ENCODE results near the gene SMCHD1. TPM values are rescaled to one million over a fixed set of nuclear protein-coding genes. Genes with fewer than 3 reads are reported as not detected.

SMCHD1 gene
- total and polyA plus RNA-seq, 2 donors (not counting 1 experiment from before 2014, with no cell fraction given), result 54.2 to 380 TPM

- H2AFZ ChIP-seq (ENCODE audit: insufficient read depth, low read depth, low read length, poor library complexity, severe bottlenecking), result no peak overlapping the region
- DNase-seq, result no peak
- Mint-ChIP-seq H3K27me3 (no peaks in the 10 kb centered on the region), H3K4me1 (no peaks in the 10 kb centered on the region), H3K27ac (no peak overlapping the region), H3K9me3 (ENCODE audit: insufficient read depth) (peaks cover 19% of the 10 kb centered on the region), H3K4me3 (no peak overlapping the region)
- no peaks in the 10 kb centered on the region for H3K27me3 ChIP-seq (replicated peaks in 1 of 4; ENCODE audit: control extremely low read depth in 1 of 4, control insufficient read depth in 3 of 4, insufficient read depth in 4 of 4, low read length in 3 of 4)
- H3K9me3 ChIP-seq (ENCODE audit: control extremely low read depth in 1 of 3, control insufficient read depth in 2 of 3, insufficient read depth in 1 of 3, low read length in 2 of 3), result peaks cover 1 to 13% (median 6%) of the 10 kb centered on the region in 3 donors
- H4K20me1 ChIP-seq (ENCODE audit: control insufficient read depth, insufficient read depth, low read length, poor library complexity, severe bottlenecking), result no peaks in the 10 kb centered on the region
- no CpG with 5 or more reads among the region's 2 CpGs for WGBS (ENCODE audit: insufficient coverage)
- H3K27ac ChIP-seq (ENCODE audit: low read length in 2 of 2), result no peak overlapping the region
- no peaks in the 10 kb centered on the region for H3K4me1 ChIP-seq (ENCODE audit: control insufficient read depth in 2 of 2, insufficient read depth in 2 of 2, low read length in 2 of 2)
- TF ChIP-seq EZH2 (IDR thresholded peaks at IDR 0.05; ENCODE audit: borderline replicate concordance, insufficient read depth, low read depth, low read length, poor library complexity, severe bottlenecking), result no peak
- TF ChIP-seq, protein P1, sequence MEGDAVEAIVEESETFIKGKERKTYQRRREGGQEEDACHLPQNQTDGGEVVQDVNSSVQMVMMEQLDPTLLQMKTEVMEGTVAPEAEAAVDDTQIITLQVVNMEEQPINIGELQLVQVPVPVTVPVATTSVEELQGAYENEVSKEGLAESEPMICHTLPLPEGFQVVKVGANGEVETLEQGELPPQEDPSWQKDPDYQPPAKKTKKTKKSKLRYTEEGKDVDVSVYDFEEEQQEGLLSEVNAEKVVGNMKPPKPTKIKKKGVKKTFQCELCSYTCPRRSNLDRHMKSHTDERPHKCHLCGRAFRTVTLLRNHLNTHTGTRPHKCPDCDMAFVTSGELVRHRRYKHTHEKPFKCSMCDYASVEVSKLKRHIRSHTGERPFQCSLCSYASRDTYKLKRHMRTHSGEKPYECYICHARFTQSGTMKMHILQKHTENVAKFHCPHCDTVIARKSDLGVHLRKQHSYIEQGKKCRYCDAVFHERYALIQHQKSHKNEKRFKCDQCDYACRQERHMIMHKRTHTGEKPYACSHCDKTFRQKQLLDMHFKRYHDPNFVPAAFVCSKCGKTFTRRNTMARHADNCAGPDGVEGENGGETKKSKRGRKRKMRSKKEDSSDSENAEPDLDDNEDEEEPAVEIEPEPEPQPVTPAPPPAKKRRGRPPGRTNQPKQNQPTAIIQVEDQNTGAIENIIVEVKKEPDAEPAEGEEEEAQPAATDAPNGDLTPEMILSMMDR (IDR thresholded peaks at IDR 0.05), result no peak
- POLR2A ChIA-PET, result no interaction called here
- ATAC-seq (ENCODE audit: low read depth), result no peak
- H3K9ac ChIP-seq (ENCODE audit: low read length), result no peak overlapping the region
- CTCF ChIA-PET, result no interaction called here
- no peak overlapping the region for H3K4me2 ChIP-seq (replicated peaks; ENCODE audit: low read depth, low read length, poor library complexity, severe bottlenecking)
- H3K36me3 ChIP-seq (replicated peaks in 1 of 2; ENCODE audit: control extremely low read depth in 1 of 2, control insufficient read depth in 1 of 2, extremely low read depth in 1 of 2, insufficient read depth in 2 of 2, low read length in 1 of 2), result no peaks in the 10 kb centered on the region
- intact Hi-C loops (cut with micrococcal nuclease), result no loop called here
- no peak overlapping the region for H3K4me3 ChIP-seq (ENCODE audit: control extremely low read depth in 1 of 5, extremely low read depth in 1 of 5, insufficient read depth in 1 of 5, low read depth in 2 of 5, low read length in 4 of 5)
- no peaks in the 10 kb centered on the region for H3K79me2 ChIP-seq (ENCODE audit: control insufficient read depth, insufficient read depth, low read length)
Measured at GRCh38 chr18:2814928-2815327, 159.4 kb downstream of the SMCHD1 start.

DNA sequence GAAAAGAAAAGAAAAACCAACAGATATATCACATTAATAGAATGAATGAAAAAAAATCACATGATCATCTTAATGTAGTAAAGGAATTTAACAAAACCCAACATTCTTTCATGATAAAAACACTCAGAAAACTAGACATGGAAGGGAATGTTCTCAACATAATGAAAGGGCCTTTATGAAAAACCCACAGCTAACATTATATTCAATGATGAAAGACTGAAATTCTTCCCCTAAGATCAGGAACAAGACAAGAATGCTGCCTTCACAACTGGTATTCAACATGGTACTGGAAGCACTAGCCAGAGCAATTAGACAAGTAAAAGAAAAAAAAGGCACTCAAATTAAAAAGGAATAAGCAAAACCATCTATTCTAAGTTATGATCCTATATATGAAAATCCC is 162.8 kb downstream of the SMCHD1 start:
- H3K27ac ChIP-seq (ENCODE audit: low read length in 2 of 2), result no peak overlapping the region
- H3K9ac ChIP-seq (ENCODE audit: low read length), result no peak overlapping the region
- CTCF ChIA-PET, result no interaction called here
- no peak overlapping the region for H3K4me3 Mint-ChIP-seq
- no peak for TF ChIP-seq EZH2 (IDR thresholded peaks at IDR 0.05; ENCODE audit: borderline replicate concordance, insufficient read depth, low read depth, low read length, poor library complexity, severe bottlenecking)
- TF ChIP-seq, protein P1 (IDR thresholded peaks at IDR 0.05), result no peak
- no peaks in the 10 kb centered on the region for H3K27me3 Mint-ChIP-seq
- no peaks in the 10 kb centered on the region for H4K20me1 ChIP-seq (ENCODE audit: control insufficient read depth, insufficient read depth, low read length, poor library complexity, severe bottlenecking)
- H3K4me1 ChIP-seq (ENCODE audit: control insufficient read depth in 2 of 2, insufficient read depth in 2 of 2, low read length in 2 of 2), result no peaks in the 10 kb centered on the region
- DNase-seq (no peak), ATAC-seq (ENCODE audit: low read depth) (no peak)
- H3K27ac Mint-ChIP-seq, result no peak overlapping the region
- POLR2A ChIA-PET, result no interaction called here
- H3K4me2 ChIP-seq (replicated peaks; ENCODE audit: low read depth, low read length, poor library complexity, severe bottlenecking), result no peak overlapping the region
- H3K9me3 Mint-ChIP-seq (ENCODE audit: insufficient read depth), result peaks cover 7% of the 10 kb centered on the region
- H3K27me3 ChIP-seq (replicated peaks in 1 of 4; ENCODE audit: control extremely low read depth in 1 of 4, control insufficient read depth in 3 of 4, insufficient read depth in 4 of 4, low read length in 3 of 4), result no peaks in the 10 kb centered on the region
- no peaks in the 10 kb centered on the region for H3K36me3 ChIP-seq (replicated peaks in 1 of 2; ENCODE audit: control extremely low read depth in 1 of 2, control insufficient read depth in 1 of 2, extremely low read depth in 1 of 2, insufficient read depth in 2 of 2, low read length in 1 of 2)
- H3K4me1 Mint-ChIP-seq, result no peaks in the 10 kb centered on the region
- H2AFZ ChIP-seq (ENCODE audit: insufficient read depth, low read depth, low read length, poor library complexity, severe bottlenecking), result no peak overlapping the region
- intact Hi-C loops (cut with micrococcal nuclease), result no loop called here
- peaks cover 0 to 9% (median 1%) of the 10 kb centered on the region in 3 donors for H3K9me3 ChIP-seq (ENCODE audit: control extremely low read depth in 1 of 3, control insufficient read depth in 2 of 3, insufficient read depth in 1 of 3, low read length in 2 of 3)
- H3K4me3 ChIP-seq (ENCODE audit: control extremely low read depth in 1 of 5, extremely low read depth in 1 of 5, insufficient read depth in 1 of 5, low read depth in 2 of 5, low read length in 4 of 5), result no peak overlapping the region
- no peaks in the 10 kb centered on the region for H3K79me2 ChIP-seq (ENCODE audit: control insufficient read depth, insufficient read depth, low read length)
